ENCODE results near the gene SNX5. TPM values are rescaled to one million over a fixed set of nuclear protein-coding genes. Genes with fewer than 3 reads are reported as not detected.

Gene SNX5
- total and polyA plus RNA-seq, 2 of the 8 experiments (the other 6 are each of a cell fraction or from before 2014, with no cell fraction given): 155 to 194 TPM

DNA sequence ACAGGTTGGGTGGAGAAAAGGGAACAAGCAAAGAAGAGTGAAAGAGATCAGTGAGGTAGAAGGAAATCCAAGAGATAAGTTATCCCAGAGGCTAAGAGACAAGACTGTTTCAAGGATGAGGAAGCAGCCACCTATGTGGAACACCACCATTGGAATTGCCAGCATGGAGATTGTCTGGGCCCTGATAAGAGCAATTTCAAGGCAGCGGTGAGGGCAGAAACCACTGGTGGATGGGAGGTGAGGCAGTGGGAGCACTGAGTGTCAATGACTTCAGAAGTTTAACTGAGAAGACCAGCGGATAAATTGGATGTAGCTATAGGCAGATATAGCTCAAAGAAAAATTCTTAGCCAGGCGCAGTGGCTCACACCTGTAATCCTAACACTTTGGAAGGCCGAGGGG is 56.7 kb downstream of the SNX5 start:
- 71% methylated on average over 4 of the region's 4 CpGs; no CpG with 5 or more reads in 1 of the 2 experiments for WGBS, 2 experiments (ENCODE audit: extremely low coverage in 1 of 2, insufficient coverage in 1 of 2, insufficient read length in 1 of 2, insufficient replicate concordance in 2 of 2, low coverage in 1 of 2, low lambda C conversion rate in 2 of 2, missing lambda C conversion rate in 1 of 2)
- POLR2A ChIA-PET (ENCODE audit: partially characterized antibody): no interaction called here
- no peak for TF ChIP-seq EP300 (IDR thresholded peaks at IDR 0.05; ENCODE audit: borderline replicate concordance in 1 of 2, low read depth in 2 of 2, low read length in 2 of 2)
- TF ChIP-seq CBX8 (IDR thresholded peaks at IDR 0.05; ENCODE audit: borderline replicate concordance, low read depth, low read length): no peak
- no peak for TF ChIP-seq RAD21 (IDR thresholded peaks at IDR 0.05 in 1 of 2, conservative IDR thresholded peaks at IDR 0.05 in 1 of 2; ENCODE audit: low read depth in 2 of 2, low read length in 2 of 2)
- TF ChIP-seq TAF7 (optimal IDR thresholded peaks at IDR 0.05; ENCODE audit: borderline replicate concordance, low read depth, low read length): no peak
- TF ChIP-seq, protein P1, sequence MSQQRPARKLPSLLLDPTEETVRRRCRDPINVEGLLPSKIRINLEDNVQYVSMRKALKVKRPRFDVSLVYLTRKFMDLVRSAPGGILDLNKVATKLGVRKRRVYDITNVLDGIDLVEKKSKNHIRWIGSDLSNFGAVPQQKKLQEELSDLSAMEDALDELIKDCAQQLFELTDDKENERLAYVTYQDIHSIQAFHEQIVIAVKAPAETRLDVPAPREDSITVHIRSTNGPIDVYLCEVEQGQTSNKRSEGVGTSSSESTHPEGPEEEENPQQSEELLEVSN (IDR thresholded peaks at IDR 0.05): no peak
- no peak for TF ChIP-seq CEBPB (IDR thresholded peaks at IDR 0.05; ENCODE audit: low read depth, low read length)
- no peak for TF ChIP-seq NANOG (IDR thresholded peaks at IDR 0.05; ENCODE audit: insufficient read depth, low read depth, low read length, poor library complexity, severe bottlenecking)
- no peak for TF ChIP-seq RBBP5 (IDR thresholded peaks at IDR 0.05; ENCODE audit: borderline replicate concordance, low read depth, low read length)
- TF ChIP-seq HDAC6 (IDR thresholded peaks at IDR 0.05; ENCODE audit: low read depth, low read length): no peak
- TF ChIP-seq, protein P2, sequence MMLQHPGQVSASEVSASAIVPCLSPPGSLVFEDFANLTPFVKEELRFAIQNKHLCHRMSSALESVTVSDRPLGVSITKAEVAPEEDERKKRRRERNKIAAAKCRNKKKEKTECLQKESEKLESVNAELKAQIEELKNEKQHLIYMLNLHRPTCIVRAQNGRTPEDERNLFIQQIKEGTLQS (IDR thresholded peaks at IDR 0.05; ENCODE audit: insufficient read depth, low read depth, low read length): no peak
- TF ChIP-seq YY1 (IDR thresholded peaks at IDR 0.05; ENCODE audit: low read depth, low read length): no peak
- TF ChIP-seq POLR2AphosphoS5 (IDR thresholded peaks at IDR 0.05; ENCODE audit: low read depth, low read length): no peak

More for the DNA sequence above, 56.7 kb downstream of the SNX5 start:
- H2BK20ac ChIP-seq (ENCODE audit: low read length): no peak overlapping the region
- H3K9ac ChIP-seq (replicated peaks in 1 of 4; ENCODE audit: extremely low read depth in 1 of 4, low read depth in 3 of 4, low read length in 3 of 4): no peak overlapping the region
- no peak overlapping the region for H3K4me2 ChIP-seq (ENCODE audit: insufficient read depth in 1 of 2, low read depth in 2 of 2, low read length in 2 of 2)
- no peaks in the 10 kb centered on the region for H3K27me3 ChIP-seq (replicated peaks in 1 of 4; ENCODE audit: control insufficient read depth in 3 of 4, extremely low read depth in 1 of 4, insufficient read depth in 3 of 4, low read length in 3 of 4)
- FAIRE-seq (no peak), DNase-seq (ENCODE audit: low read depth in 1 of 2, low spot score in 2 of 2) (no peak)
- H3K79me2 ChIP-seq (ENCODE audit: control insufficient read depth in 1 of 2, insufficient read depth in 2 of 2, low read length in 2 of 2): no peaks in the 10 kb centered on the region
- H4K91ac ChIP-seq (replicated peaks; ENCODE audit: insufficient read length, low read length): no peak overlapping the region
- no peaks in the 10 kb centered on the region for H3K4me1 ChIP-seq (replicated peaks in 1 of 4; ENCODE audit: control insufficient read depth in 3 of 4, insufficient read depth in 4 of 4, low read length in 3 of 4)
- H2BK12ac ChIP-seq (ENCODE audit: low read depth, low read length): no peak overlapping the region
- no peak overlapping the region for H3K4ac ChIP-seq (replicated peaks; ENCODE audit: insufficient read length, low read depth, low read length)
- H2AFZ ChIP-seq (ENCODE audit: low read length): no peak overlapping the region
- no peak overlapping the region for H3K18ac ChIP-seq (ENCODE audit: extremely low read depth, low read length)
- H3K79me1 ChIP-seq (ENCODE audit: low read depth, low read length): no peaks in the 10 kb centered on the region
- H3K56ac ChIP-seq (replicated peaks; ENCODE audit: insufficient read length, low read depth, low read length): no peak overlapping the region
- no peak overlapping the region for H3K14ac ChIP-seq (ENCODE audit: insufficient read length)
- CTCF ChIA-PET (ENCODE audit: partially characterized antibody): interaction anchor here (1.0 to 2.6 kb wide), 2 partner anchors 14 to 199 kb away, joined by 3 to 7 read pairs; no protein-coding TSS in a partner anchor
- H3K23ac ChIP-seq (ENCODE audit: insufficient read length): no peak overlapping the region
- H2BK5ac ChIP-seq (ENCODE audit: low read depth, low read length): no peak overlapping the region
- no peak overlapping the region for H3K4me3 ChIP-seq (ENCODE audit: extremely low read depth in 1 of 4, insufficient read depth in 2 of 4, low read depth in 3 of 4, low read length in 4 of 4)
- H2AK5ac ChIP-seq (ENCODE audit: low read depth, low read length): no peak overlapping the region
- H3K36me3 ChIP-seq (ENCODE audit: control insufficient read depth in 2 of 4, insufficient read depth in 4 of 4, low read length in 3 of 4): no peaks in the 10 kb centered on the region
- no peaks in the 10 kb centered on the region for H3K9me3 ChIP-seq (ENCODE audit: insufficient read depth in 2 of 2, low read depth in 1 of 2, low read length in 1 of 2)
- H2BK120ac ChIP-seq (replicated peaks; ENCODE audit: low read depth, low read length): no peak overlapping the region
- no peak overlapping the region for H3K27ac ChIP-seq (ENCODE audit: low read depth, low read length)
- no peaks in the 10 kb centered on the region for H3K23me2 ChIP-seq (ENCODE audit: low read depth, low read length)
- H4K5ac ChIP-seq (ENCODE audit: insufficient read length, low read depth, low read length): no peak overlapping the region
- no peak overlapping the region for H2BK15ac ChIP-seq (ENCODE audit: low read length)
- no peaks in the 10 kb centered on the region for H4K20me1 ChIP-seq (replicated peaks in 1 of 2; ENCODE audit: control insufficient read depth in 1 of 2, insufficient read depth in 2 of 2, low read length in 2 of 2)
- H4K8ac ChIP-seq (ENCODE audit: extremely low read depth, insufficient read depth, low read length): no peak overlapping the region
